GM23338 (cell line): ENCODE data around the gene SETDB2.

Experiments
- CREB1 ChIP-seq: fragments of 250-450 bp; sonication (Bioruptor Pico); IDR thresholded peaks from 2 replicates; pipeline ENCODE4 v1.5.0; 2020; ENCODE audit warnings: low read depth, mild to moderate bottlenecking, moderate library complexity
- EZH2 ChIP-seq: fragments of 200-600 bp; sonication (generic); IDR thresholded peaks from one replicate; pipeline ENCODE4 v1.8.0; 2017; ENCODE audit warnings: antibody characterized with exemption, mild to moderate bottlenecking, low read depth; ENCODE audit not compliant: unreplicated experiment
- EZH2phosphoT487 ChIP-seq: fragments of 200-600 bp; sonication (generic); IDR thresholded peaks from one replicate; pipeline ENCODE4 v1.8.1; 2018; ENCODE audit warnings: antibody characterized with exemption; ENCODE audit not compliant: unreplicated experiment
- JUNB ChIP-seq: IDR thresholded peaks from one replicate; pipeline ENCODE4 v1.6.1; 2016; ENCODE audit warnings: antibody characterized with exemption; ENCODE audit not compliant: unreplicated experiment
- POLR2AphosphoS5 ChIP-seq: IDR thresholded peaks from 2 replicates; pipeline ENCODE4 v1.6.1; 2016; ENCODE audit warnings: antibody characterized with exemption, low read depth
- STAT1 ChIP-seq: IDR thresholded peaks from one replicate; pipeline ENCODE4 v1.6.1; 2016; ENCODE audit warnings: antibody characterized with exemption; ENCODE audit not compliant: unreplicated experiment
- ZNF114 ChIP-seq: fragments of 250-450 bp; sonication (Bioruptor Pico); IDR thresholded peaks from 2 replicates; pipeline ENCODE4 v1.5.0; 2020; ENCODE audit warnings: mild to moderate bottlenecking, moderate library complexity
- TF ChIP-seq, protein P1 (sequence below), 2 experiments: fragments of 200-600 bp in 1 of 2; sonication (generic) in 1 of 2; conservative IDR thresholded peaks; 2 replicates each; pipeline versions ENCODE4 v1.5.1 to v1.6.1; 2016 to 2017; ENCODE audit warnings: antibody characterized with exemption in 2 of 2, low read depth in 2 of 2, mild to moderate bottlenecking in 2 of 2, moderate library complexity in 1 of 2
- TF ChIP-seq, protein P2 (sequence below): IDR thresholded peaks from one replicate; pipeline ENCODE4 v1.6.1; 2018; ENCODE audit warnings: antibody characterized with exemption; ENCODE audit not compliant: unreplicated experiment
- TF ChIP-seq, protein P3 (sequence below): fragments of 250-450 bp; sonication (Bioruptor Pico); IDR thresholded peaks from 2 replicates; pipeline ENCODE4 v1.5.0; 2020; ENCODE audit warnings: mild to moderate bottlenecking, moderate library complexity
- TF ChIP-seq, protein P4 (sequence below): IDR thresholded peaks from 2 replicates; pipeline ENCODE4 v1.6.1; 2016; ENCODE audit warnings: antibody characterized with exemption

DNA sequence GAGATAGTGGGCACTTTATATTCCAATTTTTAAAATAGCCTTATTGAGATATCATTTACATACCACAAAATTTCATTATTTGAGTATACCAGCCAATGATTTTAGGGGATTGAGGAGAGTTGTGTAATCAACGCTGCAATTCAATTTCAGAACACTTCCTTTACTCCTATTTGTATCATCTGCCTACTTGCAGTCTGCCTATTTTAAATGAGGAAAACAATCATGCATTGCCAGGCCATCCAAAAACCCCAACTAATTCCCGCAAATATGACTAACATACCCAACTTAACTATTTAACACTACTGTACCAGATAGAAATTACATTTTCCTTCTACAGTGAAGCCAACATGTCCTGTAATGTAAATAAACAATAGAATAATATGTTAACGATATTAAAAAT is 26.9 kb upstream of the SETDB2 start:
- TF ChIP-seq POLR2AphosphoS5 (no peak), EZH2phosphoT487 (no peak), CREB1 (CRISPR knock-in tag) (no peak), STAT1 (no peak), EZH2 (no peak), JUNB (no peak), ZNF114 (CRISPR knock-in tag) (no peak)
- TF ChIP-seq, protein P1, sequence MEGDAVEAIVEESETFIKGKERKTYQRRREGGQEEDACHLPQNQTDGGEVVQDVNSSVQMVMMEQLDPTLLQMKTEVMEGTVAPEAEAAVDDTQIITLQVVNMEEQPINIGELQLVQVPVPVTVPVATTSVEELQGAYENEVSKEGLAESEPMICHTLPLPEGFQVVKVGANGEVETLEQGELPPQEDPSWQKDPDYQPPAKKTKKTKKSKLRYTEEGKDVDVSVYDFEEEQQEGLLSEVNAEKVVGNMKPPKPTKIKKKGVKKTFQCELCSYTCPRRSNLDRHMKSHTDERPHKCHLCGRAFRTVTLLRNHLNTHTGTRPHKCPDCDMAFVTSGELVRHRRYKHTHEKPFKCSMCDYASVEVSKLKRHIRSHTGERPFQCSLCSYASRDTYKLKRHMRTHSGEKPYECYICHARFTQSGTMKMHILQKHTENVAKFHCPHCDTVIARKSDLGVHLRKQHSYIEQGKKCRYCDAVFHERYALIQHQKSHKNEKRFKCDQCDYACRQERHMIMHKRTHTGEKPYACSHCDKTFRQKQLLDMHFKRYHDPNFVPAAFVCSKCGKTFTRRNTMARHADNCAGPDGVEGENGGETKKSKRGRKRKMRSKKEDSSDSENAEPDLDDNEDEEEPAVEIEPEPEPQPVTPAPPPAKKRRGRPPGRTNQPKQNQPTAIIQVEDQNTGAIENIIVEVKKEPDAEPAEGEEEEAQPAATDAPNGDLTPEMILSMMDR (conservative IDR thresholded peaks at IDR 0.05; ENCODE audit: low read depth in 2 of 2) = no peak
- TF ChIP-seq, protein P2, sequence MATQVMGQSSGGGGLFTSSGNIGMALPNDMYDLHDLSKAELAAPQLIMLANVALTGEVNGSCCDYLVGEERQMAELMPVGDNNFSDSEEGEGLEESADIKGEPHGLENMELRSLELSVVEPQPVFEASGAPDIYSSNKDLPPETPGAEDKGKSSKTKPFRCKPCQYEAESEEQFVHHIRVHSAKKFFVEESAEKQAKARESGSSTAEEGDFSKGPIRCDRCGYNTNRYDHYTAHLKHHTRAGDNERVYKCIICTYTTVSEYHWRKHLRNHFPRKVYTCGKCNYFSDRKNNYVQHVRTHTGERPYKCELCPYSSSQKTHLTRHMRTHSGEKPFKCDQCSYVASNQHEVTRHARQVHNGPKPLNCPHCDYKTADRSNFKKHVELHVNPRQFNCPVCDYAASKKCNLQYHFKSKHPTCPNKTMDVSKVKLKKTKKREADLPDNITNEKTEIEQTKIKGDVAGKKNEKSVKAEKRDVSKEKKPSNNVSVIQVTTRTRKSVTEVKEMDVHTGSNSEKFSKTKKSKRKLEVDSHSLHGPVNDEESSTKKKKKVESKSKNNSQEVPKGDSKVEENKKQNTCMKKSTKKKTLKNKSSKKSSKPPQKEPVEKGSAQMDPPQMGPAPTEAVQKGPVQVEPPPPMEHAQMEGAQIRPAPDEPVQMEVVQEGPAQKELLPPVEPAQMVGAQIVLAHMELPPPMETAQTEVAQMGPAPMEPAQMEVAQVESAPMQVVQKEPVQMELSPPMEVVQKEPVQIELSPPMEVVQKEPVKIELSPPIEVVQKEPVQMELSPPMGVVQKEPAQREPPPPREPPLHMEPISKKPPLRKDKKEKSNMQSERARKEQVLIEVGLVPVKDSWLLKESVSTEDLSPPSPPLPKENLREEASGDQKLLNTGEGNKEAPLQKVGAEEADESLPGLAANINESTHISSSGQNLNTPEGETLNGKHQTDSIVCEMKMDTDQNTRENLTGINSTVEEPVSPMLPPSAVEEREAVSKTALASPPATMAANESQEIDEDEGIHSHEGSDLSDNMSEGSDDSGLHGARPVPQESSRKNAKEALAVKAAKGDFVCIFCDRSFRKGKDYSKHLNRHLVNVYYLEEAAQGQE = no peak
- TF ChIP-seq, protein P3, sequence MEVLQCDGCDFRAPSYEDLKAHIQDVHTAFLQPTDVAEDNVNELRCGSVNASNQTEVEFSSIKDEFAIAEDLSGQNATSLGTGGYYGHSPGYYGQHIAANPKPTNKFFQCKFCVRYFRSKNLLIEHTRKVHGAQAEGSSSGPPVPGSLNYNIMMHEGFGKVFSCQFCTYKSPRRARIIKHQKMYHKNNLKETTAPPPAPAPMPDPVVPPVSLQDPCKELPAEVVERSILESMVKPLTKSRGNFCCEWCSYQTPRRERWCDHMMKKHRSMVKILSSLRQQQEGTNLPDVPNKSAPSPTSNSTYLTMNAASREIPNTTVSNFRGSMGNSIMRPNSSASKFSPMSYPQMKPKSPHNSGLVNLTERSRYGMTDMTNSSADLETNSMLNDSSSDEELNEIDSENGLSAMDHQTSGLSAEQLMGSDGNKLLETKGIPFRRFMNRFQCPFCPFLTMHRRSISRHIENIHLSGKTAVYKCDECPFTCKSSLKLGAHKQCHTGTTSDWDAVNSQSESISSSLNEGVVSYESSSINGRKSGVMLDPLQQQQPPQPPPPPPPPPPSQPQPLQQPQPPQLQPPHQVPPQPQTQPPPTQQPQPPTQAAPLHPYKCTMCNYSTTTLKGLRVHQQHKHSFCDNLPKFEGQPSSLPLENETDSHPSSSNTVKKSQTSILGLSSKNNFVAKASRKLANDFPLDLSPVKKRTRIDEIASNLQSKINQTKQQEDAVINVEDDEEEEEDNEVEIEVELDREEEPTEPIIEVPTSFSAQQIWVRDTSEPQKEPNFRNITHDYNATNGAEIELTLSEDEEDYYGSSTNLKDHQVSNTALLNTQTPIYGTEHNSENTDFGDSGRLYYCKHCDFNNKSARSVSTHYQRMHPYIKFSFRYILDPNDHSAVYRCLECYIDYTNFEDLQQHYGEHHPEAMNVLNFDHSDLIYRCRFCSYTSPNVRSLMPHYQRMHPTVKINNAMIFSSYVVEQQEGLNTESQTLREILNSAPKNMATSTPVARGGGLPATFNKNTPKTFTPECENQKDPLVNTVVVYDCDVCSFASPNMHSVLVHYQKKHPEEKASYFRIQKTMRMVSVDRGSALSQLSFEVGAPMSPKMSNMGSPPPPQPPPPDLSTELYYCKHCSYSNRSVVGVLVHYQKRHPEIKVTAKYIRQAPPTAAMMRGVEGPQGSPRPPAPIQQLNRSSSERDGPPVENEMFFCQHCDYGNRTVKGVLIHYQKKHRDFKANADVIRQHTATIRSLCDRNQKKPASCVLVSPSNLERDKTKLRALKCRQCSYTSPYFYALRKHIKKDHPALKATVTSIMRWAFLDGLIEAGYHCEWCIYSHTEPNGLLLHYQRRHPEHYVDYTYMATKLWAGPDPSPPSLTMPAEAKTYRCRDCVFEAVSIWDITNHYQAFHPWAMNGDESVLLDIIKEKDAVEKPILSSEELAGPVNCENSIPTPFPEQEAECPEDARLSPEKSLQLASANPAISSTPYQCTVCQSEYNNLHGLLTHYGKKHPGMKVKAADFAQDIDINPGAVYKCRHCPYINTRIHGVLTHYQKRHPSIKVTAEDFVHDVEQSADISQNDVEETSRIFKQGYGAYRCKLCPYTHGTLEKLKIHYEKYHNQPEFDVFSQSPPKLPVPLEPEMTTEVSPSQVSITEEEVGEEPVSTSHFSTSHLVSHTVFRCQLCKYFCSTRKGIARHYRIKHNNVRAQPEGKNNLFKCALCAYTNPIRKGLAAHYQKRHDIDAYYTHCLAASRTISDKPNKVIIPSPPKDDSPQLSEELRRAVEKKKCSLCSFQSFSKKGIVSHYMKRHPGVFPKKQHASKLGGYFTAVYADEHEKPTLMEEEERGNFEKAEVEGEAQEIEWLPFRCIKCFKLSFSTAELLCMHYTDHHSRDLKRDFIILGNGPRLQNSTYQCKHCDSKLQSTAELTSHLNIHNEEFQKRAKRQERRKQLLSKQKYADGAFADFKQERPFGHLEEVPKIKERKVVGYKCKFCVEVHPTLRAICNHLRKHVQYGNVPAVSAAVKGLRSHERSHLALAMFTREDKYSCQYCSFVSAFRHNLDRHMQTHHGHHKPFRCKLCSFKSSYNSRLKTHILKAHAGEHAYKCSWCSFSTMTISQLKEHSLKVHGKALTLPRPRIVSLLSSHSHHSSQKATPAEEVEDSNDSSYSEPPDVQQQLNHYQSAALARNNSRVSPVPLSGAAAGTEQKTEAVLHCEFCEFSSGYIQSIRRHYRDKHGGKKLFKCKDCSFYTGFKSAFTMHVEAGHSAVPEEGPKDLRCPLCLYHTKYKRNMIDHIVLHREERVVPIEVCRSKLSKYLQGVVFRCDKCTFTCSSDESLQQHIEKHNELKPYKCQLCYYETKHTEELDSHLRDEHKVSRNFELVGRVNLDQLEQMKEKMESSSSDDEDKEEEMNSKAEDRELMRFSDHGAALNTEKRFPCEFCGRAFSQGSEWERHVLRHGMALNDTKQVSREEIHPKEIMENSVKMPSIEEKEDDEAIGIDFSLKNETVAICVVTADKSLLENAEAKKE (CRISPR knock-in tag) = no peak
- TF ChIP-seq, protein P4, sequence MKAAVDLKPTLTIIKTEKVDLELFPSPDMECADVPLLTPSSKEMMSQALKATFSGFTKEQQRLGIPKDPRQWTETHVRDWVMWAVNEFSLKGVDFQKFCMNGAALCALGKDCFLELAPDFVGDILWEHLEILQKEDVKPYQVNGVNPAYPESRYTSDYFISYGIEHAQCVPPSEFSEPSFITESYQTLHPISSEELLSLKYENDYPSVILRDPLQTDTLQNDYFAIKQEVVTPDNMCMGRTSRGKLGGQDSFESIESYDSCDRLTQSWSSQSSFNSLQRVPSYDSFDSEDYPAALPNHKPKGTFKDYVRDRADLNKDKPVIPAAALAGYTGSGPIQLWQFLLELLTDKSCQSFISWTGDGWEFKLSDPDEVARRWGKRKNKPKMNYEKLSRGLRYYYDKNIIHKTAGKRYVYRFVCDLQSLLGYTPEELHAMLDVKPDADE = no peak
